GM12865 (cell line): ENCODE measurements around the gene UBE2E3.
A peak's percentile ranks its signal among the peaks of the same experiment; 100 is the strongest.

Experiments
- DNase-seq: peaks from one replicate; pipeline ENCODE4 v3.0.0; 2010; ENCODE audit warnings: low read depth
- H3K4me3 ChIP-seq: 2 replicates; pipeline ENCODE4 v1.5.1; 2011; ENCODE audit warnings: mild to moderate bottlenecking, low read depth, low read length, control low read depth
- TF ChIP-seq, protein P1 (sequence below): IDR thresholded peaks from 2 replicates; pipeline ENCODE4 v1.5.1; 2011; ENCODE audit warnings: low read length, control low read depth, low read depth, inconsistent platforms; ENCODE audit not compliant: insufficient read depth; ENCODE audit errors: missing control alignments

UBE2E3 gene

GRCh38 chr2:181072486-181073235, 92.3 kb downstream of the UBE2E3 start:
- DNase-seq = no peak
- TF ChIP-seq, protein P1, sequence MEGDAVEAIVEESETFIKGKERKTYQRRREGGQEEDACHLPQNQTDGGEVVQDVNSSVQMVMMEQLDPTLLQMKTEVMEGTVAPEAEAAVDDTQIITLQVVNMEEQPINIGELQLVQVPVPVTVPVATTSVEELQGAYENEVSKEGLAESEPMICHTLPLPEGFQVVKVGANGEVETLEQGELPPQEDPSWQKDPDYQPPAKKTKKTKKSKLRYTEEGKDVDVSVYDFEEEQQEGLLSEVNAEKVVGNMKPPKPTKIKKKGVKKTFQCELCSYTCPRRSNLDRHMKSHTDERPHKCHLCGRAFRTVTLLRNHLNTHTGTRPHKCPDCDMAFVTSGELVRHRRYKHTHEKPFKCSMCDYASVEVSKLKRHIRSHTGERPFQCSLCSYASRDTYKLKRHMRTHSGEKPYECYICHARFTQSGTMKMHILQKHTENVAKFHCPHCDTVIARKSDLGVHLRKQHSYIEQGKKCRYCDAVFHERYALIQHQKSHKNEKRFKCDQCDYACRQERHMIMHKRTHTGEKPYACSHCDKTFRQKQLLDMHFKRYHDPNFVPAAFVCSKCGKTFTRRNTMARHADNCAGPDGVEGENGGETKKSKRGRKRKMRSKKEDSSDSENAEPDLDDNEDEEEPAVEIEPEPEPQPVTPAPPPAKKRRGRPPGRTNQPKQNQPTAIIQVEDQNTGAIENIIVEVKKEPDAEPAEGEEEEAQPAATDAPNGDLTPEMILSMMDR = no peak
- no peak overlapping the region for H3K4me3 ChIP-seq

- no peak for DNase-seq
- no peak overlapping the region for H3K4me3 ChIP-seq
- TF ChIP-seq, protein P1 = no peak
Observed at GRCh38 chr2:181073896-181074295, 93.5 kb downstream of the UBE2E3 start.

GRCh38 chr2:181074457-181074856, 94.1 kb downstream of the UBE2E3 start:
- DNase-seq = no peak
- TF ChIP-seq, protein P1 = no peak
- H3K4me3 ChIP-seq = no peak overlapping the region

DNA sequence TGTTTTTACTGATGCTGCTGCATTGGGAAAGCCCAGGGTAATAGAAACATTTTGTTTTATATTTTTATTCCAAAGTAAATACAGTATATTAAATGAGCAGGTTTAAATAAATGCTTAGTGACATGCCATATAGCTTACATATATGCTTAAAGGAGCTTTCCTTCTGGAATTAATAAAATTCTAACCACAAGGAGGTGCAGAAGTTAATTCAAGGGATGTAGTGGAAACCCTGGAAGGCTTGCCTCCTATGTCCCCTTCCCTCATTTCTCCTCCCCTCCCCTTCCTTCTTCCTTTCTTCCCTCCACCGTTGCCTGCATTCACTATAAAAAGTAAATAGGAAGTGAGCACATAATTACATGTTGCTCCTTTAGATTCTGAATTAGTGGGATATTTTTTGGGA, 96.3 kb downstream of the UBE2E3 start:
- no peak for DNase-seq
- TF ChIP-seq, protein P1 = no peak
- H3K4me3 ChIP-seq = no peak overlapping the region

GRCh38 chr2:181077128-181077709, 96.8 kb downstream of the UBE2E3 start:
- no peak overlapping the region for H3K4me3 ChIP-seq
- TF ChIP-seq, protein P1 = peak; percentile 59
- peak; percentile 79 for DNase-seq

DNA sequence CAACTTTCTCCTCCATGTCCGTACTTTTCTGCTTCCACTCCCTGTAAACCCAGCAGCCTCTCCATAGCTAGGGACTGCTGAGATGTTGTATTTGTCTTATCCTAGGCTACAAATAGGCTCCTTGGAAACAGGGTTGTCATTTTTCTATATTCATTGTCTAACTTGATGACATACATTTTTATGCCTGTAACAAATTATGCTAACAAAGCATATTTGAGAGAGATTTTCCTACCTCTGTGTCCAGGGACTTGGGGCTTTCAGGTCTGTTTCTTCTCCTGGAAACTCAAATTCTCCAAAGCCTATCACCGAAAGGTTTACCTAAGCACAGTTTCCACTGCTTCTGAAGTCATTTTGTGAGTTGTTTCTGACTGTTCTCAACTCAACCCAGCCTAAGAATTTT, 102.7 kb downstream of the UBE2E3 start:
- no peak for DNase-seq
- TF ChIP-seq, protein P1 = no peak

More for the DNA sequence above, 102.7 kb downstream of the UBE2E3 start:
- no peak overlapping the region for H3K4me3 ChIP-seq
